SK-N-SH (cell line): ENCODE results near the gene TUBGCP3. TPM values are rescaled to one million over a fixed set of nuclear protein-coding genes. Genes with fewer than 3 reads are reported as not detected.

Experiments used
- CTCF ChIA-PET: fragments of 300-600, 350-600 bp; formaldehyde crosslinking; extraction: SDS; loops from one replicate; lab custom pipeline; 2021; lab: Yijun Ruan, JAX
- POLR2A ChIA-PET: fragments of 350-600 bp; sonication (Branson Sonifier 250); formaldehyde crosslinking; extraction: SDS; loops from one replicate; lab custom pipeline; 2020; ENCODE audit warnings: antibody characterized with exemption, inconsistent platforms; lab: Yijun Ruan, JAX
- DNase-seq: peaks from one replicate; pipeline ENCODE4 v3.0.0; 2012
- H2AFZ ChIP-seq: fragments of 200-600 bp; sonication (generic); 2 replicates; pipeline ENCODE4 v1.8.1; 2016; ENCODE audit warnings: antibody characterized with exemption, mild to moderate bottlenecking, low read depth
- H3F3A ChIP-seq: fragments of 200-600 bp; sonication (generic); replicated peaks from 2 replicates; pipeline ENCODE3; 2016; ENCODE audit warnings: antibody characterized with exemption, mild to moderate bottlenecking; ENCODE audit not compliant: insufficient read depth
- H3K27ac ChIP-seq, 2 experiments: fragments of 200-500 bp in 1 of 2; fragments of 200-600 bp in 1 of 2; sonication (Bioruptor generic) in 1 of 2; sonication (generic), shearing (Covaris generic) in 1 of 2; 2 replicates each; pipeline versions ENCODE4 v1.5.1 to v1.6.1; 2014 to 2016; ENCODE audit warnings: low read depth in 2 of 2, inconsistent platforms in 1 of 2, low read length in 1 of 2, mild to moderate bottlenecking in 1 of 2, mixed read lengths in 1 of 2
- H3K27me3 ChIP-seq: fragments of 200-600 bp; sonication (generic), shearing (Covaris generic); 2 replicates; pipeline ENCODE4 v1.6.1; 2016; ENCODE audit warnings: mixed run types; ENCODE audit not compliant: insufficient read depth
- H3K36me3 ChIP-seq, 2 experiments: fragments of 200-500 bp in 1 of 2; fragments of 200-600 bp in 1 of 2; sonication (Bioruptor generic) in 1 of 2; sonication (generic) in 1 of 2; replicated peaks in 1 of 2; 2 replicates each; pipeline versions ENCODE3 to v1.5.1; 2014 to 2016; ENCODE audit warnings: low read length in 1 of 2, mild to moderate bottlenecking in 1 of 2; ENCODE audit not compliant: insufficient read depth in 2 of 2, control insufficient read depth in 1 of 2
- H3K4me1 ChIP-seq, 2 experiments: fragments of 200-500 bp in 1 of 2; fragments of 200-600 bp in 1 of 2; sonication (Bioruptor generic) in 1 of 2; sonication (generic), shearing (Covaris generic) in 1 of 2; 2 replicates each; pipeline versions ENCODE4 v1.5.1 to v1.6.1; 2014 to 2016; ENCODE audit warnings: low read depth in 1 of 2, low read length in 1 of 2, mixed run types in 1 of 2; ENCODE audit not compliant: insufficient read depth in 2 of 2, control insufficient read depth in 1 of 2
- H3K4me2 ChIP-seq: fragments of 200-600 bp; sonication (generic), shearing (Covaris generic); 2 replicates; pipeline ENCODE4 v1.6.1; 2017; ENCODE audit warnings: mixed run types
- H3K4me3 ChIP-seq, 2 experiments: fragments of 200-500 bp in 1 of 2; fragments of 200-600 bp in 1 of 2; sonication (Bioruptor generic) in 1 of 2; sonication (generic), shearing (Covaris generic) in 1 of 2; 2 replicates each; pipeline versions ENCODE4 v1.5.1 to v1.8.1; 2014 to 2016; ENCODE audit warnings: low read depth in 2 of 2, inconsistent platforms in 1 of 2, low read length in 1 of 2, mild to moderate bottlenecking in 1 of 2, mixed read lengths in 1 of 2, moderate library complexity in 1 of 2
- H3K79me2 ChIP-seq: fragments of 200-600 bp; sonication (generic); 2 replicates; pipeline ENCODE4 v1.8.1; 2017; ENCODE audit warnings: mild to moderate bottlenecking; ENCODE audit not compliant: insufficient read depth
- H3K9ac ChIP-seq: fragments of 200-600 bp; sonication (generic); 2 replicates; pipeline ENCODE4 v1.6.1; 2017; ENCODE audit warnings: mixed run types
- H3K9me2 ChIP-seq: fragments of 200-600 bp; sonication (generic); 2 replicates; pipeline ENCODE4 v1.6.1; 2017; ENCODE audit warnings: mixed run types
- H3K9me3 ChIP-seq: fragments of 200-600 bp; sonication (generic); 2 replicates; pipeline ENCODE4 v1.6.1; 2017; ENCODE audit warnings: mixed run types, mild to moderate bottlenecking, moderate library complexity
- H4K20me1 ChIP-seq: fragments of 200-600 bp; sonication (generic); 2 replicates; pipeline ENCODE4 v1.6.1; 2017; ENCODE audit warnings: mild to moderate bottlenecking, mixed run types; ENCODE audit not compliant: insufficient read depth
- CTCF ChIP-seq: fragments of 200-600 bp; sonication (generic); IDR thresholded peaks from 2 replicates; pipeline ENCODE4 v1.6.1; 2017; ENCODE audit warnings: antibody characterized with exemption, mild to moderate bottlenecking, moderate library complexity
- ELF1 ChIP-seq: IDR thresholded peaks from 2 replicates; pipeline ENCODE4 v1.4.0; 2012
- FOXJ3 ChIP-seq: sonication (generic); formaldehyde crosslinking; IDR thresholded peaks from 2 replicates; pipeline ENCODE4 v1.5.1; 2020; ENCODE audit warnings: mild to moderate bottlenecking, missing genetic modification reagents
- GATA2 ChIP-seq: sonication (generic); formaldehyde crosslinking; IDR thresholded peaks from 2 replicates; pipeline ENCODE4 v1.5.0; 2020; ENCODE audit warnings: mild to moderate bottlenecking, missing genetic modification reagents
- JUND ChIP-seq: IDR thresholded peaks from 2 replicates; pipeline ENCODE4 v1.4.0; 2012
- POLR2AphosphoS5 ChIP-seq: IDR thresholded peaks from 2 replicates; pipeline ENCODE4 v1.6.1; 2012; ENCODE audit warnings: low read depth, low read length
- RCOR1 ChIP-seq: fragments of 150-350 bp; IDR thresholded peaks from 2 replicates; pipeline ENCODE4 v1.6.1; 2017; ENCODE audit warnings: antibody characterized with exemption, low read length
- RXRA ChIP-seq: IDR thresholded peaks from 2 replicates; pipeline ENCODE4 v1.4.0; 2012; ENCODE audit warnings: low read depth, mild to moderate bottlenecking, borderline replicate concordance
- TAF1 ChIP-seq: IDR thresholded peaks from 2 replicates; pipeline ENCODE4 v1.6.1; 2012; ENCODE audit warnings: low read depth, mild to moderate bottlenecking, low read length, moderate library complexity, borderline replicate concordance
- WGBS: methylation state at CpG from one replicate; pipeline ENCODE4 v1.1.6; 2017; ENCODE audit warnings: low lambda C conversion rate; 5-methylcytosine and 5-hydroxymethylcytosine counted together
- polyA plus RNA-seq, 3 experiments: library from polyadenylated mRNA; depleted of rRNA; stranded (reverse); fragments of >200 nt; gene quantifications; 2 replicates each; pipeline ENCODE4 v1.2.3, GENCODE V29; 2012
- TF ChIP-seq, protein P1 (sequence below): fragments of 150-350 bp; IDR thresholded peaks from 2 replicates; pipeline ENCODE4 v1.6.1; 2017; ENCODE audit warnings: antibody characterized with exemption, low read length, low read depth, borderline replicate concordance
- TF ChIP-seq, protein P2 (sequence below): fragments of 150-350 bp; IDR thresholded peaks from 2 replicates; pipeline ENCODE4 v1.6.1; 2016; ENCODE audit warnings: mild to moderate bottlenecking, low read depth, low read length

Gene TUBGCP3
- polyA plus RNA-seq, 1 of the 3 experiments (the other 2 are of a cell fraction): 16.8 TPM

DNA sequence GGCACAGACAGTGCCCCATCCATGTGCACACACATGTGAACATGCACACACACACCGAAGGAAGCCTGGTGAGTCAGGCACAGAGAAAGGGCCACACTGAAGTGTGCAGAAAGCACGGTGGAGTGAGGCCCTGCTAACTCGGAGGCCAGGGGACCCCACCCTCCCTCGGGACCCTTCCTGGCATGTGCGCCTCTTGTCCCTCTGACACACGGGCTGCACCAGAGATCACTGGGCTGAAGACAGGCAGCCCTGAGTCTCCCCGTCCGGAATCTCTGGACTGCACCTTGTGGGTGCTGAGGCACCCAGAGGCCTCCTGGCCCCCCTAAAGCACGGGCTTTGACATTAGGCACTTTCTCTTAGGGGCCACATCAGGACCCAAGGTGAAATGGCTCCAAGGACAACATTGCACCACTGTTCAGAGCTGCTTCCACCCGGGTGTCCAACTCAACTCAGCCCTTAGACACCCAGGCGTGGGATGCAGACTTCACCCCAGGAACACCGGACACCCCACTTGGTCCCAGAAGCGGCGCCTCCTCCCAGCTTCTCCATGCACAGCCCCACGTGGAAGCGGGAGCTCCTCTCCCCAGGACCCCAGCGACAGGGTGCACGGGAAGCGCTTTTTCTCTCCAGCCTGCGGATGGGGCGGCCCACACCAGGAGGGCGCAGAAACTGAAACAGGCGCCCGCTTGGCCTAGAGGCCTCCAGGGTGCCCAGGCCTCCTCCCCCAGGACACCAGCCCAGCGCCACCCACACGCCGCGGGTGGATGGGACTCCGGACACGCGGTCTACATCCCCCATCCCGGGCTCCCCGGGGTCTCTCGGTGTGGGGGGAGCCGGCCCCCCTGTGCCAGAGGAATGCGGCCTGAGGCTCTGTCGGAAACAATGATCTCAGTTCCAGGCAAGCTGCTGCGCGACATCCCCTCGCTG lies 121.6 kb downstream of the TUBGCP3 start:
- ChIA-PET CTCF (interaction anchor here (1.4 to 2.5 kb wide), 4 partner anchors 11 to 29 kb away, joined by 3 to 8 read pairs (median 4); no protein-coding TSS in a partner anchor), POLR2A (no interaction called here)
- no peaks in the 10 kb centered on the region for H3K4me1 ChIP-seq
- no peaks in the 10 kb centered on the region for H3F3A ChIP-seq
- no peaks in the 10 kb centered on the region for H3K27me3 ChIP-seq
- no peak overlapping the region for H2AFZ ChIP-seq
- 63% methylated on average over 19 of the region's 40 CpGs for WGBS
- no peaks in the 10 kb centered on the region for H3K9me3 ChIP-seq
- H3K9me2 ChIP-seq: no peaks in the 10 kb centered on the region
- H3K36me3 ChIP-seq: no peaks in the 10 kb centered on the region
- H3K79me2 ChIP-seq: no peaks in the 10 kb centered on the region
- TF ChIP-seq, protein P1, sequence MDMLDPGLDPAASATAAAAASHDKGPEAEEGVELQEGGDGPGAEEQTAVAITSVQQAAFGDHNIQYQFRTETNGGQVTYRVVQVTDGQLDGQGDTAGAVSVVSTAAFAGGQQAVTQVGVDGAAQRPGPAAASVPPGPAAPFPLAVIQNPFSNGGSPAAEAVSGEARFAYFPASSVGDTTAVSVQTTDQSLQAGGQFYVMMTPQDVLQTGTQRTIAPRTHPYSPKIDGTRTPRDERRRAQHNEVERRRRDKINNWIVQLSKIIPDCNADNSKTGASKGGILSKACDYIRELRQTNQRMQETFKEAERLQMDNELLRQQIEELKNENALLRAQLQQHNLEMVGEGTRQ: no peak
- TF ChIP-seq, protein P2, sequence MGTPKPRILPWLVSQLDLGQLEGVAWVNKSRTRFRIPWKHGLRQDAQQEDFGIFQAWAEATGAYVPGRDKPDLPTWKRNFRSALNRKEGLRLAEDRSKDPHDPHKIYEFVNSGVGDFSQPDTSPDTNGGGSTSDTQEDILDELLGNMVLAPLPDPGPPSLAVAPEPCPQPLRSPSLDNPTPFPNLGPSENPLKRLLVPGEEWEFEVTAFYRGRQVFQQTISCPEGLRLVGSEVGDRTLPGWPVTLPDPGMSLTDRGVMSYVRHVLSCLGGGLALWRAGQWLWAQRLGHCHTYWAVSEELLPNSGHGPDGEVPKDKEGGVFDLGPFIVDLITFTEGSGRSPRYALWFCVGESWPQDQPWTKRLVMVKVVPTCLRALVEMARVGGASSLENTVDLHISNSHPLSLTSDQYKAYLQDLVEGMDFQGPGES: no peak
- no peak for TF ChIP-seq FOXJ3 (CRISPR knock-in tag)
- no peak for TF ChIP-seq RCOR1
- TF ChIP-seq ELF1: no peak
- no peak for TF ChIP-seq JUND
- TF ChIP-seq RXRA: no peak
- TF ChIP-seq GATA2 (CRISPR knock-in tag): no peak
- TF ChIP-seq CTCF: no peak
- TF ChIP-seq TAF1: no peak
- TF ChIP-seq POLR2AphosphoS5: no peak
- DNase-seq: no peak
- H3K4me3 ChIP-seq: no peak overlapping the region
- no peaks in the 10 kb centered on the region for H4K20me1 ChIP-seq
- no peak overlapping the region for H3K9ac ChIP-seq
- H3K27ac ChIP-seq: no peak overlapping the region
- H3K4me2 ChIP-seq: no peak overlapping the region
